NK-92 (cell line): ENCODE measurements around the gene KLF11.

Experiments
- DNase-seq: peaks from one replicate; lab custom pipeline; 2025; ENCODE audit not compliant: unreplicated experiment; lab: John Stamatoyannopoulos, UW

KLF11 gene

GRCh38 chr2:10043256-10043905, at the start of gene KLF11:
KLF11 (plus strand) TSS chr2:10043550; CDS start chr2:10043717, 167 bp downstream.
- peak; percentile 12 for DNase-seq

GRCh38 chr2:9994462-9994861, 48.9 kb upstream of the KLF11 start:
- DNase-seq, result no peak

DNA sequence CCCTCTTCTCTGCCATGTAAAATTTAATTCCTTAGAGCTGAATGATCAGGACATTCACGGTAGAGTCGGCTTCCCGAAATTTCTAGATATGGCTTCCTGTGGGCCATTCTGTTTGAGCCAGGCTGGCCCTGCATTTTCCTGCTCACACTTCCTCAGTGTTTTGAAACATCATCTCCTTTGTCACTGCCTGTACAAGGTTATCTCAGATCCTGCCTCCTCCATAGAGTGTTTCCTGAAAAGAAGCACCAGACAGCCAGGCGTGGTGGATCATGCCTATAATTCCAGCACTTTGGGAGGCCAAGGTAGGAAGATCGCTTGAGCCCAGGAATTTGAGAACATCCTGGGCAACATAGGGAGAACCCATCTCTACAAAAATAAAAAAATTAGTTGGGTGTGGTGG, 48.3 kb upstream of the KLF11 start:
- DNase-seq, result no peak

DNA sequence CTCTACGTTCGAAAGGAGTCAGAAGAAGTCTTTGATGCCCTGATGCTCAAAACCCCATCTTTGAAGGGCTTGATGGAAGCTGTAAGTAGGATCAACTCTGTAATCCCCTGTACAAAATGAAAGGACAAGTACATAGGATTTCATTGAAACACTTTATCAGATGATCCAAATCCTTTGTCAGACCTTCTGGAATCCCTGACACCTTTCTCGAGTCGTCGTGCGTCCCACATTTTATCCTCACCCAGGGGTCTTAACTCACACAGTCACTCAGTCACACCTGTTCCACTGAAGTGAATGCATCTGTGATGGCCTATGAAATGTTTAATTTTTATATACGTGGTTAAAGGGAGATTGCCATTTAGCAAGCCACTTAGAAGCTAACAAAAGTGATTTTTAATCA, 47.0 kb upstream of the KLF11 start:
- DNase-seq, result no peak

DNA sequence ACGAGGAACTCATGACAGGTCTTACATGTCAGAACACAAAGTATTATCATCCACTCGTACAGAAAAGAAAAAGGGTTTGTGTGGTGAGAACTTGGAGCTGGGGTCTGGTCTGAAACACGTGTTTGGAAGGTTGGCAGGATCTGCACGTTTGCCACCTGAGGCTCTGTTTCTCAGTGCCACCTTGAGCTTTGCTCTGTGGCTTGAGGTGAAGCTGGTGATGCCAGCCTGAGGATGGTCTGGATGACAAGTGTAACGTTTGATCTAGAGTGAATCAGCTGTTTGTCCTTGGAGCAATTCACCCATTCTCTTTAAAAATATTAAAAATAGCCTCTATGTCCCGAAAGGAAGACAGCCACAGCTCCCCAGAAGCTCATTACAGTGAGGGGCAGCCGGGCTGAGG, 45.4 kb upstream of the KLF11 start:
- no peak for DNase-seq

GRCh38 chr2:9998916-9999654, 44.3 kb upstream of the KLF11 start:
- no peak for DNase-seq

DNA sequence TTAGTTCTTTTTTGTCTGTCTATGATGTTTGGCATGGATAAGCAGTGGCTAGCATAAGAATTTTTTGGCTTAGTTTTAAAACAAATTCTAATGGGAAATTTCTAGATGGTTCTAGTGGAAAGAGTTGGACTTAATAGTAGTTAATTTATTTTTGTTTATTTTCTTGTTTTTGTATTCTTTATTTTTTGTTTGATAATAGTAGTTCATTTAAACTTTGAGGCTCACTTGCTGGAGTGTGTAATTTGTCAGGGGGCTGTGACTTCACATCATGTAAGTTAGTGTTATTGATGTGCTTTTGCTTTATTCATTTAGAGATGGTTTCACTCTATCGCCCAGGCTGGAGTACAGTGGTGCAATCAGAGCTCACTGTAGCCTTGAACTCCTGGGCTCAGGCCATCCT, 43.7 kb upstream of the KLF11 start:
- DNase-seq, result no peak

GRCh38 chr2:10000541-10000940, 42.8 kb upstream of the KLF11 start:
- DNase-seq, result no peak

DNA sequence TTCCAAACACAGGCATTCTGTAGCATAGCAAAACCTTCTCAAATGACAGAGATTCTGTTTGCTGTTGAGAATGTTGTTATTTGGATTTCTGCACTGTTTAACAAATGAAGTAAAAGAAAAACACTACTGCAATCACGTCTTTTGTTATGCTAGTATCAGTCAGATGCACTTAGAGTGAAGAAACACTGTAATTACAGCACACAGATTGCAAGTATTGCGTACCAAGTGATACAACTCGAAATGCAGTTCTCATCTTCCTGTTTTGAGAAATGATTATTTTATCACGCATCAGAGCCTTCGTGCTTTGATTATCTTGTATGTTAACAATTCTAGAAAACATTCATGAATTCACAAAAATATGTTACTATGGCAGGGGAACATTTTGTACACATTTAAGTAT, 41.8 kb upstream of the KLF11 start:
- DNase-seq, result no peak

- DNase-seq, result no peak
These were observed 41.2 kb upstream of the KLF11 start for GRCh38 chr2:10002109-10002508.

- DNase-seq, result no peak
These were observed 40.7 kb upstream of the KLF11 start for GRCh38 chr2:10002681-10003080.

DNA sequence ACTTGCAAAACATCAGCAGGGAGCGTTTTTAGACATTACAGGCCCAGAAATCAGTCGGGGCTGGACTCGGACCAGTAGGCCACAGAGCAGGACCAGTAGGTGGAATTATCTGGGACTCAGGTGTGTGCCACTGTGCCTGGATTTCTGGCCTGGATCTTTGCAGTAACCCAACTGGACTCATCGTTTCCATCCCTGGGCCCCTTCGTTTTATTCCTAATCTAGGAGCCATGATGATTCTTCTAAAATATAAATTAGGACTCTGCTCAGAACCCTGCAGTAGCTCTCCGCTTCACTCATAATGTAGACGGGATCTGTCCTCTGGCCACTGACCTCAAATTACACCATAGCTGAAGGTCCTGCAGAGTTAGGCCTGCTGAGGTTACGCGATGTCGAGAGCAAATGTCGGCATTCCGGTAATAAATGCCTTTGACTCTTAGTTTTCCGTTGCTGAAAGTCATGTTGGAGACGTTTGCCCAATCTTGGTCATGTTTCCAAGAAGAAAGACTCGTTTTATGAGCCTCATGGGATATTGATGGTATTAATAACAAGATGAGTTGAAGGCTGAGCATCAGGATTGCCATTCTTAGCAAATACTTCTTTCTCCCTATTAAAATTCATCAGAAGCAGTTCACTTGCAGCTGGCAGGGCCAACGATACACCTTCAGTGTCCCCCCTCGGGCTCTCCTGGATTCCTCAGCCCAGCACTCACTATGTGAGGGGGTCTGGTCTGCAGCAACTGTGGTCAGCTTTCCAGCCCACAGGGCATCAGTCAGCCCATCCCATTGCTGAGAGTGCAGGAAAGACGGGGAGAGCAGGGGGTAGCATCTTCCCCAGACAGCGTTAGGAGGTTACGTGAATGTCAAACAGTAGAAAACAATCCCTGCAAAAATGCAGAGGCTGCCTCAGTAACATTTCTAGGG, 39.9 kb upstream of the KLF11 start:
- DNase-seq, result no peak

DNA sequence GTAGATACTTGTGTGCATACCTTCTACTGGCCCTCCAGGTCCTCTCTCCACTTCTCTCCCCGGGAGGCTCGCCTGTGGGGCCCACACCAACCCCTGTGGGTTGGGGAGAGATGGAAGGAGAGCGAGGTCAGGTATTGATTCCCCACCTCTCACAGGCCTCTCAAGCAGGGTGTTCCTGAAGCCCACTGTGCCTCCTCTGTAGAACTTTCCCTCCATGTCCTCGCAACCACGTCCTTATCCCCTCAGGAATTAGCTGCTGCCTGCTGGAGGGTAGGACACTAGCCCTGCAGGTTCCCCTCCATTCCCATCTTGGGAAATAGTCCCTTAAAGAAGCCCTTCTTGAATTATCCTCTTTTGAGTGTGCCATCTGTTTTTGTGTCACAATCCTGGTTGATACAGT, 38.9 kb upstream of the KLF11 start:
- DNase-seq, result no peak

- DNase-seq, result no peak
These were observed 38.5 kb upstream of the KLF11 start for GRCh38 chr2:10004836-10005235.

DNA sequence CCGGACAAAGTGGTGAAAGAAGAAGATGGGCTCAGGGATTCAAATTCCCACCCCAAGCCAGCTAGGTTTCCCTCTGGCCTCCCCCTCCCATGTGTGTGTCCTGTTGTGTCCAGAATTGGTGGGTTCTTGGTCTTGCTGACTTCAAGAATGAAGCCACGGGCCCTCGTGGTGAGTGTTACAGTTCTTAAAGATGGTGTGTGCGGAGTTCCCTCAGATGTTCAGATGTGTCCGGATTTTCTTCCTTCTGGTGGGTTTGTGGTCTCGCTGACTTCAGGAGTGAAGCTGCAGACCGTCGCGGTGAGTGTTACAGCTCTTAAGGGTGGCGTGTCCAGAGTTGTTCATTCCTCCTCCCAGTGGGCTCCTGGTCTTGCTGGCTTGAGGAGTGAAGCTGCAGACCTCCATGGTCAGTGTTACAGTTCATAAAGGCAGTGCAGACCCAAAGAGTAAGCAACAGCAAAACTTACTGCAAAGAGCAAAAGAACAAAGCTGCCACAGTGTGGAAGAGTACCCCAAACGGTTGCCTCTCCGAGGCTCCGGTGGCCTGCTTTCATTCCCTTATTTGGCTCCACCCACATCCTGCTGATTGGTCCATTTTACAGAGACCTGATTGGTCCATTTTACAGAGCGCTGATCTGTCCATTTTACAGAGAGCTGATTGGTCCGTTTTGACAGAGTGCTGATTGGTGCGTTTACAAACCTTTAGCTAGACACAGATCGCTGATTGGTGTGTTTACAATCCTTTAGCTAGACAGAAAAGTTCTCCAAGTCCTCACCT, 37.7 kb upstream of the KLF11 start:
- no peak for DNase-seq

GRCh38 chr2:10006236-10007161, 36.9 kb upstream of the KLF11 start:
- no peak for DNase-seq

GRCh38 chr2:10007435-10007834, 35.9 kb upstream of the KLF11 start:
- no peak for DNase-seq

GRCh38 chr2:10007921-10008808, 35.2 kb upstream of the KLF11 start:
- DNase-seq, result no peak

DNA sequence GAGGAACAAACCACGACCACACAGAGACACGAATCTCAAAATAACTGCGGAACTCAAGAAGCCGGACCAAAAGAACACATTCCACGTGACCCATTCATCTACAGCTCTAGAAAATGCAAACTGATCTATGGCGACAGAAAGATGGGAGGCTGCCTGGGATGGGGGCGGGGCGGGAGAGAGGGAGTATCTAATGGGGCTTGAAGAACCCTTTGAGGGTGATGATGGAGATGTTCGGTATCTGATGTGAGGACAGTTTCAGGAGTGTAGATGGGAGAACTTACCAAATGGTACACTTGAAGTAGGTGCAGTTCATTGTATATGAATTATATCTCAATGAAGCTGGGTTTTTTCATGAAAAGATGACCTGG, 34.6 kb upstream of the KLF11 start:
- DNase-seq, result no peak
